ENCODE results near the gene PEDS1. TPM values are rescaled to one million over a fixed set of nuclear protein-coding genes. Genes with fewer than 3 reads are reported as not detected.
"Not testable (repeated sequence)": the region's sequence is repeated elsewhere in the genome, so short reads cannot be mapped to it uniquely, and the experiment has no call there.

Gene PEDS1
- total and polyA plus RNA-seq, 4 experiments from 2014 or later, result 14.7 to 25.1 (median 16.8) TPM

- intact Hi-C loops (cut with micrococcal nuclease), result loop anchor here (1.0 to 2.0 kb wide), 4 partner anchors 9 to 199 kb away; no protein-coding TSS in a partner anchor
- ChIA-PET CTCF (ENCODE audit: partially characterized antibody) (interaction anchor here (0.6 to 14.2 kb wide), 21 partner anchors 8 to 305 kb away, joined by 3 to 330 read pairs (median 5); partner anchors contain the start of genes PEDS1 and UBE2V1), POLR2A (ENCODE audit: partially characterized antibody) (interaction anchor here (1.0 to 2.8 kb wide), 4 partner anchors 13 to 63 kb away, joined by 3 to 8 read pairs (median 4); partner anchors contain the start of genes CEBPB and PEDS1)
- H3K4me3 ChIP-seq (ENCODE audit: low read length in 2 of 2); H3K36me3 Mint-ChIP-seq; H3K27me3 ChIP-seq (ENCODE audit: insufficient read depth, low read length); H3K27me3 Mint-ChIP-seq; H3K4me1 ChIP-seq (ENCODE audit: insufficient read depth, low read length); H3K4me3 Mint-ChIP-seq; H3K27ac Mint-ChIP-seq; H3K9me3 Mint-ChIP-seq; H3K9me3 ChIP-seq (ENCODE audit: control insufficient read depth in 1 of 2, low read length in 2 of 2); H3K36me3 ChIP-seq (ENCODE audit: insufficient read depth, low read length); H3K27ac ChIP-seq (ENCODE audit: low read depth, low read length); H3K4me1 Mint-ChIP-seq; DNase-seq: not testable (repeated sequence)
Measured at GRCh38 chr20:50178672-50179071, 25.1 kb upstream of the PEDS1 start.

- Histone ChIP-seq H3K36me3 (ENCODE audit: insufficient read depth, low read length) (no peaks in the 10 kb centered on the region), H3K9me3 (ENCODE audit: control insufficient read depth in 1 of 2, low read length in 2 of 2) (no peaks in the 10 kb centered on the region), H3K4me3 (ENCODE audit: low read length in 2 of 2) (no peak overlapping the region), H3K27me3 (ENCODE audit: insufficient read depth, low read length) (no peaks in the 10 kb centered on the region), H3K27ac (ENCODE audit: low read depth, low read length) (no peak overlapping the region), H3K4me1 (ENCODE audit: insufficient read depth, low read length) (no peaks in the 10 kb centered on the region)
- Mint-ChIP-seq H3K27ac (no peak overlapping the region), H3K4me1 (peaks cover 0 to 7% (median 0%) of the 10 kb centered on the region in 4 donors), H3K27me3 (peaks cover 2 to 6% of the 10 kb centered on the region in 2 donors), H3K36me3 (no peaks in the 10 kb centered on the region), H3K9me3 (no peaks in the 10 kb centered on the region), H3K4me3 (no peak overlapping the region)
- POLR2A ChIA-PET (ENCODE audit: partially characterized antibody), result no interaction called here
- CTCF ChIA-PET (ENCODE audit: partially characterized antibody), result interaction anchor here (1.0 to 13.4 kb wide), 8 partner anchors 8 to 296 kb away, joined by 3 to 152 read pairs (median 6); no protein-coding TSS in a partner anchor
- no peak for DNase-seq
- intact Hi-C loops (cut with micrococcal nuclease), result no loop called here
Measured at GRCh38 chr20:50175938-50176933, 22.7 kb upstream of the PEDS1 start.

- no peaks in the 10 kb centered on the region for H3K4me1 ChIP-seq (ENCODE audit: insufficient read depth, low read length)
- Mint-ChIP-seq H3K4me3 (no peak overlapping the region), H3K27ac (no peak overlapping the region), H3K4me1 (peaks cover 0 to 7% (median 1%) of the 10 kb centered on the region in 4 donors), H3K27me3 (peaks cover 2 to 9% of the 10 kb centered on the region in 2 donors), H3K36me3 (no peaks in the 10 kb centered on the region), H3K9me3 (peaks cover 0 to under 1% (median 0%) of the 10 kb centered on the region in 8 donors)
- CTCF ChIA-PET (ENCODE audit: partially characterized antibody), result interaction anchor here (7.4 to 13.4 kb wide), 2 partner anchors 55 to 195 kb away, joined by 68 to 152 read pairs; no protein-coding TSS in a partner anchor
- H3K27me3 ChIP-seq (ENCODE audit: insufficient read depth, low read length), result no peaks in the 10 kb centered on the region
- no peak overlapping the region for H3K27ac ChIP-seq (ENCODE audit: low read depth, low read length)
- intact Hi-C loops (cut with micrococcal nuclease), result no loop called here
- POLR2A ChIA-PET (ENCODE audit: partially characterized antibody), result no interaction called here
- no peaks in the 10 kb centered on the region for H3K36me3 ChIP-seq (ENCODE audit: insufficient read depth, low read length)
- H3K4me3 ChIP-seq (ENCODE audit: low read length in 2 of 2), result no peak overlapping the region
- DNase-seq, result no peak
- no peaks in the 10 kb centered on the region for H3K9me3 ChIP-seq (ENCODE audit: control insufficient read depth in 1 of 2, low read length in 2 of 2)
Measured at GRCh38 chr20:50174456-50174855, 20.9 kb upstream of the PEDS1 start.

- DNase-seq, result no peak
- H3K36me3 Mint-ChIP-seq, result no peaks in the 10 kb centered on the region
- ChIA-PET POLR2A (ENCODE audit: partially characterized antibody) (interaction anchor here (0.9 kb wide), 1 partner anchor 19 kb away, joined by 3 read pairs; the partner anchor contains the start of gene PEDS1), CTCF (ENCODE audit: partially characterized antibody) (interaction anchor here (7.4 to 7.7 kb wide), 2 partner anchors 51 to 193 kb away, joined by 68 to 338 read pairs; no protein-coding TSS in a partner anchor)
- intact Hi-C loops (cut with micrococcal nuclease), result no loop called here
- H3K27me3 Mint-ChIP-seq, result peaks cover 4 to 11% of the 10 kb centered on the region in 2 donors
- Histone ChIP-seq H3K27ac (ENCODE audit: low read depth, low read length) (no peak overlapping the region), H3K9me3 (ENCODE audit: control insufficient read depth in 1 of 2, low read length in 2 of 2) (no peaks in the 10 kb centered on the region), H3K36me3 (ENCODE audit: insufficient read depth, low read length) (no peaks in the 10 kb centered on the region), H3K27me3 (ENCODE audit: insufficient read depth, low read length) (no peaks in the 10 kb centered on the region), H3K4me1 (ENCODE audit: insufficient read depth, low read length) (no peaks in the 10 kb centered on the region), H3K4me3 (ENCODE audit: low read length in 2 of 2) (no peak overlapping the region)
- peaks cover 0 to 2% (median 0%) of the 10 kb centered on the region in 8 donors for H3K9me3 Mint-ChIP-seq
- H3K27ac Mint-ChIP-seq, result peak overlapping the region in 1 of 7 donors; percentile 1
- peak overlapping the region in 1 of 8 donors; percentile 8 for H3K4me3 Mint-ChIP-seq
- peaks cover 0 to 5% (median 4%) of the 10 kb centered on the region in 4 donors for H3K4me1 Mint-ChIP-seq
Measured at GRCh38 chr20:50172347-50173013, 19.0 kb upstream of the PEDS1 start.

- POLR2A ChIA-PET (ENCODE audit: partially characterized antibody), result interaction anchor here (1.2 to 2.1 kb wide), 2 partner anchors 49 to 51 kb away, joined by 4 to 25 read pairs; no protein-coding TSS in a partner anchor
- Histone ChIP-seq H3K27ac (ENCODE audit: low read depth, low read length) (no peak overlapping the region), H3K27me3 (ENCODE audit: insufficient read depth, low read length) (no peaks in the 10 kb centered on the region), H3K4me3 (ENCODE audit: low read length in 2 of 2) (no peak overlapping the region), H3K9me3 (ENCODE audit: control insufficient read depth in 1 of 2, low read length in 2 of 2) (no peaks in the 10 kb centered on the region), H3K4me1 (ENCODE audit: insufficient read depth, low read length) (peaks cover 8% of the 10 kb centered on the region), H3K36me3 (ENCODE audit: insufficient read depth, low read length) (no peaks in the 10 kb centered on the region)
- no peaks in the 10 kb centered on the region for H3K36me3 Mint-ChIP-seq
- peaks cover 6 to 12% (median 9%) of the 10 kb centered on the region in 4 donors for H3K4me1 Mint-ChIP-seq
- no peak overlapping the region for H3K27ac Mint-ChIP-seq
- DNase-seq, result no peak
- intact Hi-C loops (cut with micrococcal nuclease), result no loop called here
- H3K4me3 Mint-ChIP-seq, result no peak overlapping the region
- peaks cover 4 to 11% of the 10 kb centered on the region in 2 donors for H3K27me3 Mint-ChIP-seq
- CTCF ChIA-PET (ENCODE audit: partially characterized antibody), result interaction anchor here (1.2 to 7.7 kb wide), 6 partner anchors 8 to 301 kb away, joined by 3 to 338 read pairs (median 28); partner anchors contain the start of gene PEDS1
- H3K9me3 Mint-ChIP-seq, result peaks cover 0 to 2% (median 0%) of the 10 kb centered on the region in 8 donors
Measured at GRCh38 chr20:50170549-50171220, 17.2 kb upstream of the PEDS1 start.

GRCh38 chr20:50169329-50169823, 15.9 kb upstream of the PEDS1 start:
- Histone ChIP-seq H3K9me3 (ENCODE audit: control insufficient read depth in 1 of 2, low read length in 2 of 2) (no peaks in the 10 kb centered on the region), H3K36me3 (ENCODE audit: insufficient read depth, low read length) (no peaks in the 10 kb centered on the region), H3K27me3 (ENCODE audit: insufficient read depth, low read length) (no peaks in the 10 kb centered on the region), H3K27ac (ENCODE audit: low read depth, low read length) (no peak overlapping the region), H3K4me3 (ENCODE audit: low read length in 2 of 2) (no peak overlapping the region), H3K4me1 (ENCODE audit: insufficient read depth, low read length) (peaks cover 9% of the 10 kb centered on the region)
- Mint-ChIP-seq H3K27me3 (peaks cover 4 to 11% of the 10 kb centered on the region in 2 donors), H3K36me3 (no peaks in the 10 kb centered on the region), H3K27ac (peak overlapping the region in 1 of 7 donors; percentile 12), H3K9me3 (peaks cover 0 to 2% (median 0%) of the 10 kb centered on the region in 8 donors), H3K4me3 (no peak overlapping the region), H3K4me1 (peaks cover 6 to 13% (median 10%) of the 10 kb centered on the region in 4 donors)
- intact Hi-C loops (cut with micrococcal nuclease), result loop anchor here (1.0 to 5.0 kb wide), 5 partner anchors 10 to 190 kb away; partner anchors contain the start of gene PEDS1
- POLR2A ChIA-PET (ENCODE audit: partially characterized antibody), result interaction anchor here (1.0 to 2.1 kb wide), 9 partner anchors 16 to 187 kb away, joined by 3 to 25 read pairs (median 3); partner anchors contain the start of genes CEBPB, PEDS1 and UBE2V1
- CTCF ChIA-PET (ENCODE audit: partially characterized antibody), result interaction anchor here (0.9 to 7.7 kb wide), 22 partner anchors 9 to 302 kb away, joined by 3 to 338 read pairs (median 6); partner anchors contain the start of genes PEDS1 and UBE2V1
- peak; percentile 68 to 79 (median 70) for DNase-seq

Measured in CD4-positive, alpha-beta memory T cell (primary cell).